Prostate gland (tissue), 2 donors: ENCODE data around the gene GAREM1. TPM values are rescaled to one million over a fixed set of nuclear protein-coding genes. Genes with fewer than 3 reads are reported as not detected.

Experiments used
- DNase-seq: peaks from one replicate; pipeline ENCODE4 v3.0.0-alpha.2; 2019; ENCODE audit warnings: low spot score
- H3K27ac ChIP-seq, 2 donors: fragments of 200-600 bp; sonication (generic); 2 replicates each; pipeline ENCODE4 v1.5.1; 2017 to 2019
- H3K27me3 ChIP-seq: fragments of 200-600 bp; sonication (generic); replicated peaks from 2 replicates; pipeline ENCODE4 v1.5.1; 2019; ENCODE audit not compliant: insufficient read depth
- H3K36me3 ChIP-seq, 2 donors: fragments of 200-600 bp; sonication (generic); 1 replicate in 1 of 2; 2 replicates in 1 of 2; pipeline versions ENCODE4 v1.5.1 to v1.8.1; 2017 to 2019
- H3K4me1 ChIP-seq: fragments of 200-600 bp; sonication (generic); replicated peaks from 2 replicates; pipeline ENCODE4 v1.5.1; 2019
- H3K4me3 ChIP-seq, 2 donors: fragments of 200-600 bp; sonication (generic); 2 replicates each; pipeline ENCODE4 v1.5.1; 2017 to 2019
- H3K9me3 ChIP-seq: fragments of 200-600 bp; sonication (generic); 2 replicates; pipeline ENCODE4 v1.5.1; 2017
- POLR2A ChIP-seq: fragments of 450-650 bp; IDR thresholded peaks from one replicate; pipeline ENCODE4 v1.6.1; 2016; ENCODE audit warnings: antibody characterized with exemption, mild to moderate bottlenecking
- POLR2AphosphoS5 ChIP-seq: sonication (generic); formaldehyde crosslinking; IDR thresholded peaks from one replicate; pipeline ENCODE4 v1.6.1; 2017; ENCODE audit warnings: antibody characterized with exemption
- WGBS: methylation state at CpG from one replicate; pipeline ENCODE4 v1.1.5; 2018; 5-methylcytosine and 5-hydroxymethylcytosine counted together
- intact Hi-C: fragments of 100-400 bp; cut with DNase I; formaldehyde crosslinking; loops from one replicate; pipeline ENCODE4 v1.14.2; 2022
- total RNA-seq, 2 donors: library from RNA; depleted of rRNA; stranded (reverse); fragments of >200 nt; gene quantifications; one replicate each; pipeline ENCODE4 v1.1.0, GENCODE V29; 2016
- TF ChIP-seq, protein P1 (sequence below), 4 experiments: fragments of 200-600 bp in 2 of 4; fragments of 450-650 bp in 2 of 4; sonication (generic) in 2 of 4; IDR thresholded peaks; 1 replicate in 3 of 4; 2 replicates in 1 of 4; pipeline ENCODE4 v1.5.1; 2016 to 2019; ENCODE audit warnings: antibody characterized with exemption in 4 of 4, mild to moderate bottlenecking in 2 of 4, moderate library complexity in 2 of 4

GAREM1 gene
- total RNA-seq, 2 donors from 2014 or later, result 9.5 to 14.9 TPM

DNA sequence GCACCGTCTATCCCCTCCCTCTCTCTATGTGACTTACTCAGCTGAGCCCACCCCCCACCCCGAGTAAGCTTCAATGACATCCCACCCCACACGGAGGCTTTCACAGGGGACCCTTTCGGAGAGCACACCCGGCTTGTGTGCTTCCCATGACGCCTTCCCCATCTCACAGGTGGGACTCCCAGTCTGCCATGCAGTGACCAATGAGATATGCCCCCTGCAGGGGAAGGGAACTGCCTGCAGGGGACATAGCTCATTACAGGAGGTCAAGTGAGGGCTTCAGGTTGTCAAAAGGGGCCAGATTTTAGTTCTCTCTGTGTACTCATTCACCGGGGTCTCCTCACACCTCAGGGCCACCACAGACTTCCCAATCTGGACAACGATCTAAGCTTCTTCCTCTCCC is 112.6 kb downstream of the GAREM1 start:
- TF ChIP-seq POLR2A (no peak), POLR2AphosphoS5 (no peak)
- TF ChIP-seq, protein P1, sequence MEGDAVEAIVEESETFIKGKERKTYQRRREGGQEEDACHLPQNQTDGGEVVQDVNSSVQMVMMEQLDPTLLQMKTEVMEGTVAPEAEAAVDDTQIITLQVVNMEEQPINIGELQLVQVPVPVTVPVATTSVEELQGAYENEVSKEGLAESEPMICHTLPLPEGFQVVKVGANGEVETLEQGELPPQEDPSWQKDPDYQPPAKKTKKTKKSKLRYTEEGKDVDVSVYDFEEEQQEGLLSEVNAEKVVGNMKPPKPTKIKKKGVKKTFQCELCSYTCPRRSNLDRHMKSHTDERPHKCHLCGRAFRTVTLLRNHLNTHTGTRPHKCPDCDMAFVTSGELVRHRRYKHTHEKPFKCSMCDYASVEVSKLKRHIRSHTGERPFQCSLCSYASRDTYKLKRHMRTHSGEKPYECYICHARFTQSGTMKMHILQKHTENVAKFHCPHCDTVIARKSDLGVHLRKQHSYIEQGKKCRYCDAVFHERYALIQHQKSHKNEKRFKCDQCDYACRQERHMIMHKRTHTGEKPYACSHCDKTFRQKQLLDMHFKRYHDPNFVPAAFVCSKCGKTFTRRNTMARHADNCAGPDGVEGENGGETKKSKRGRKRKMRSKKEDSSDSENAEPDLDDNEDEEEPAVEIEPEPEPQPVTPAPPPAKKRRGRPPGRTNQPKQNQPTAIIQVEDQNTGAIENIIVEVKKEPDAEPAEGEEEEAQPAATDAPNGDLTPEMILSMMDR (IDR thresholded peaks at IDR 0.05), result no peak
- H3K36me3 ChIP-seq, result no peaks in the 10 kb centered on the region
- 79% methylated on average over 8 of the region's 8 CpGs for WGBS
- no peak for DNase-seq
- no peaks in the 10 kb centered on the region for H3K27me3 ChIP-seq
- no peaks in the 10 kb centered on the region for H3K9me3 ChIP-seq
- H3K4me3 ChIP-seq, result no peak overlapping the region
- intact Hi-C loops, result no loop called here
- H3K27ac ChIP-seq, result no peak overlapping the region
- H3K4me1 ChIP-seq, result no peaks in the 10 kb centered on the region

DNA sequence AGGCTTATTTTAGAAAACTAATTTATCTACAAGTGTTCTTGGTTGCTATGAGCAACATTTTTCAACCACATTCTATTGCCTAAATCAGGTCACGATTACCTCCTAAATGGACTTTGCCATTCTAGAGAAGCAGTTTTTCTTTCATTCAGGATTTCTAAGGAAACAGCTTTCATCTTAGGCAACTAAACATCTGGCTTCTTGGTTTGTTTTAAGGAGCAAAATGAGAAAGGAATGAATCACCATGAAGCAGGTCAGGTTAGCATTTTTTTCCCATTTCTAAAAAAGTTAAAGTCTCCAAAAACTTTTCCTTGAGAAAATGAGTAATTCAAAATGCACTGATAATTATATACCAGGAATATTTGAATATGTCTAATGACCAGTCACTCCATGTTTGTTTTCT is 114.8 kb downstream of the GAREM1 start:
- H3K36me3 ChIP-seq, result no peaks in the 10 kb centered on the region
- H3K27ac ChIP-seq, result no peak overlapping the region
- no peak for DNase-seq
- no peaks in the 10 kb centered on the region for H3K4me1 ChIP-seq
- TF ChIP-seq POLR2A (no peak), POLR2AphosphoS5 (no peak)
- TF ChIP-seq, protein P1 (IDR thresholded peaks at IDR 0.05), result no peak
- no peaks in the 10 kb centered on the region for H3K27me3 ChIP-seq
- 76% methylated on average over 1 of the region's 1 CpG for WGBS
- H3K4me3 ChIP-seq, result no peak overlapping the region
- intact Hi-C loops, result no loop called here
- H3K9me3 ChIP-seq, result no peaks in the 10 kb centered on the region

DNA sequence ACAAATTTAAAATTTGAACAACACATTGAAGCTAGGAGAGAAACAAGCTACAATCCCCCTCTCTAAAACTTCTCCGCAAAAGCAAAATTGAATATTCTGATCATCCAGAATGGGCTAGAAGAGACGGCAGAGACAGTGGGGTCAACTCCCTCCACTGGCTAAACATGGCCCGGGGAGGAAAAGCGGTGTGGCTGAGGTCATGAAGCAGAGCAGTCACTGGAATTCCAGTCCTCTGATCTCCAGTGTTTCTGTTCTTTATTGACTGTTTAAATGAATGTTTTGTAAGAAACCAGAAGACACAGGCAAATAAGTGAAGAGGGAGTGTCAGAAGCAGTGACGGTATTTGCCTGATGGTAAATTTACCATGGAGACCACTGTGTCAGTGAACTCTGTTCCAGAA is 116.2 kb downstream of the GAREM1 start:
- 95% methylated on average over 5 of the region's 5 CpGs for WGBS
- Histone ChIP-seq H3K4me1 (no peaks in the 10 kb centered on the region), H3K9me3 (no peaks in the 10 kb centered on the region), H3K36me3 (no peaks in the 10 kb centered on the region), H3K27ac (no peak overlapping the region), H3K4me3 (no peak overlapping the region), H3K27me3 (no peaks in the 10 kb centered on the region)
- intact Hi-C loops, result no loop called here
- TF ChIP-seq POLR2A (no peak), POLR2AphosphoS5 (no peak)
- TF ChIP-seq, protein P1 (IDR thresholded peaks at IDR 0.05), result no peak
- no peak for DNase-seq

DNA sequence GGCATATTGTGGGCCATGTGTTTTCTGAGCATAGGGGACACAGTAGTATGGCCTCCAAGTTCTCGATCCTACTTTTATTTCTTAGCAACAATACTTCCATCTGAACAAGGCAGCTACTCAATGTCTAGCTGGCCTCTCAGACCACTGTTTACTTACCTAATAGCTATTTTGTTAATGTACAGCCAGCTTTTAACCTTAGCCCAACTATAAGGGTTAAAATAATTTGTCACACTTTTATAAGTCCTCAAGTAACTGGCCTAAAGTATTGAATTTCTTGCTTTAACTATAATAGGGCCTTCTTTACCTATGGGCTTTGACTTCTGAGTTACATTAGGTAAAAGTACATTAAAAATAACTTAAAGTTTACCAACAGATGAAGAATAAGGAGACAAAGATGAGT is 117.4 kb downstream of the GAREM1 start:
- intact Hi-C loops, result no loop called here
- no peak overlapping the region for H3K27ac ChIP-seq
- no peak for TF ChIP-seq POLR2A
- no peaks in the 10 kb centered on the region for H3K4me1 ChIP-seq
- H3K4me3 ChIP-seq, result no peak overlapping the region
- H3K36me3 ChIP-seq, result no peaks in the 10 kb centered on the region
- H3K9me3 ChIP-seq, result no peaks in the 10 kb centered on the region
- no peaks in the 10 kb centered on the region for H3K27me3 ChIP-seq
- 94% methylated on average over 1 of the region's 1 CpG for WGBS
- no peak for DNase-seq

DNA sequence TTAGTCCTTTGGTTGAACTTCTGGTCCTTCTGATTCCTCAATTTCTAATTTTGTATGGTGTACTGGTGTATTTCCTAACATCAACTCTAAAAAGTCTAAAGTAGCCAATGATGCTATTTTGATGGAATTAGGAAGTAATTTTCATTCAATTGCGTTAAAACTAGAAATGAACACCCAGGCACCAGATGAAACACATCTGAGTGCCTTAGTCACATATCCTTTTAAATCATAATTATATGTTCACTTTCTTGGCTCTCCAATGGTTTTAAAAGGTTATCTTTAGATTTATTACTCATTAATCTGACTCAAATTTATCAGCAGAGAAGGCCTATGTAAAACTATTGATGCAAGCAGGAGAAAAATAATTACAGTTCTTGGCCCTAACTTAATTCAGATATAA is 119.7 kb downstream of the GAREM1 start:
- no peak for DNase-seq
- 45% methylated on average over 1 of the region's 1 CpG for WGBS
- Histone ChIP-seq H3K27ac (no peak overlapping the region), H3K4me1 (no peaks in the 10 kb centered on the region), H3K27me3 (no peaks in the 10 kb centered on the region), H3K36me3 (no peaks in the 10 kb centered on the region), H3K4me3 (no peak overlapping the region), H3K9me3 (no peaks in the 10 kb centered on the region)
- TF ChIP-seq POLR2A (no peak), POLR2AphosphoS5 (no peak)
- TF ChIP-seq, protein P1 (IDR thresholded peaks at IDR 0.05), result no peak
- intact Hi-C loops, result no loop called here
